GM18498 (cell line): ENCODE results near the gene ITGA8.
"Not testable (repeated sequence)": the region's sequence is repeated elsewhere in the genome, so short reads cannot be mapped to it uniquely, and the experiment has no call there.

Experiments
- ATAC-seq: cut with Tn5 transposase; IDR thresholded peaks from one replicate; pipeline ENCODE4 v1.9.1; 2021; ENCODE audit warnings: mild to moderate bottlenecking, moderate library complexity; ENCODE audit not compliant: unreplicated experiment

The ITGA8 gene

GRCh38 chr10:15690031-15690430 lies 29.7 kb downstream of the ITGA8 start:
- ATAC-seq = no peak

DNA sequence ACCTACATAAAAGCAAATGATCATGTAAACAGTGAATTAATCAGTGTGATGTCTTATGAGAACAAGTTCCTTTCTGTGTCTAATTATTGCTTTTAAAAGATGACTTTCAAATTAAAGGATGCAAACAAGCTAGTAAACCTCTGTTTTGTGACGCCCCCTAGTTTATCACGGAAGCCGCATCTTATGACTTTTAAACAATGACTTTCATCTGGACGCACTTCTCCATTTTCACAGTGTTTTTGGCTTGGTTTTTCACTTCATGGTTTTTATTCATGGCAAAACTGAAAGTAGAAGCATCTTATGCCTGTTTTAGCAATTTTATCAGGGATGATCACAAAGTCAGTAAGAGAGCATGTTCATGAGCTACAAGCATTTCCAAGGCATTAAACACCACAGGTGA lies 35.0 kb downstream of the ITGA8 start:
- ATAC-seq = no peak

- no peak for ATAC-seq
Observed at GRCh38 chr10:15681076-15681475, 38.6 kb downstream of the ITGA8 start.

DNA sequence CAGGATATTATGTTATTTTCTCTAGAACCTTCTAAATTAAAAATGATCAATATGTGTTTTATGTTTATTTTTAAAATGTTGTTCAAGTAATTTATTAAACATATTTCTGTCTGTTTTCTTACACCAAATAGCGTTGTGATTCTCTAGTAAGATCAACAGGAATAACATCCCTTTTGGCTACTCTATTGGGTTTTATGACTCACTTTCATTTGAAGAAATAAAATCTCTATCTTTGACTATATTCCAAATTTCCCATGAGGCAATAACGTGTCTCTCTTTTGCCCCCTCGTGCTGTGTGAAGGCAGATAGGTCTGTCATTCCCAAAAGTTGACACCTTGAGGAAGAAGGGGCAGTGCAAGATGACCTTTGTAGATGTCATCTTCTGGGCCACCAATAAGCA lies 40.9 kb downstream of the ITGA8 start:
- ATAC-seq = no peak

GRCh38 chr10:15672469-15672868 lies 47.3 kb downstream of the ITGA8 start:
- no peak for ATAC-seq

- no peak for ATAC-seq
Observed at GRCh38 chr10:15670880-15671279, 48.8 kb downstream of the ITGA8 start.

DNA sequence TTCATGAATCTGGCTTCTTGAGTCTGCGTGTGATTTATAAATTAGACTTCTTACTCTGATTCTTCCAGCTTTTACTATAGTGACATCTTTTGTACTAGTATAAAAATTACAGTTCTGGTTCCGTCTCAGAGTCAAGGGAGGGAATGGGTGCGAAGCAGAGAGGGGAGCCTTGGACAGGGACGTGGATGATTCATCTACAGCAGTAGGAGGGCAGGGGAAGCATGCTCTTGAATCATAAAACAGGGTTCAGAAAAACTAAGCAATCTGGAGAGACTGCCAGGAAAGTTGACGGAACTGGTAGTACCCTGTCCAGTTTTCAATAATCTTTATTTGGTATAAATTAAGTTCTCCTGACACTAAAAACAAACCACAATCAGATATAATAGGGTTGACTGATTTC lies 58.1 kb downstream of the ITGA8 start:
- ATAC-seq = no peak

- ATAC-seq = no peak
Observed at GRCh38 chr10:15660990-15661389, 58.7 kb downstream of the ITGA8 start.

- no peak for ATAC-seq
Observed at GRCh38 chr10:15658069-15658702, 61.5 kb downstream of the ITGA8 start.

DNA sequence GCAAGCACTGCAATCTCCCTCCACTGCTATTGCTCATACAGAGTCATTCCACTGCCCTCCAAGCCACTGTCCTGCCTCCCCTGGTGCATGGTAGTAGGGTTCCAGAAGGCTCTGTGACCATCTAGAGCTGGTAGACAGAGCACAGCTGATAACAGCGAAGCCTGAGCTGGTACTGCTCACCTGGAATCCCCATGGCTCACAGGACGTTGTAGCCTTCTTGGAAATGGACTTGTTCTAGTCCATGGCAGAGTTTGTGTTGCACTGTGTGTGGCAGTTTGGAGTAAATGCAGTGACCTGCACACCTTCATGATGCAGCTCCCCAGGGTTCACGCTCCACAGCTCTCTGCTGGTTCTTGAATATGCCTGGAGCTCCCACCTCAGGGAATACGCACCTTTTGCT lies 67.0 kb downstream of the ITGA8 start:
- ATAC-seq = no peak

- no peak for ATAC-seq
Observed at GRCh38 chr10:15652117-15652516, 67.6 kb downstream of the ITGA8 start.

DNA sequence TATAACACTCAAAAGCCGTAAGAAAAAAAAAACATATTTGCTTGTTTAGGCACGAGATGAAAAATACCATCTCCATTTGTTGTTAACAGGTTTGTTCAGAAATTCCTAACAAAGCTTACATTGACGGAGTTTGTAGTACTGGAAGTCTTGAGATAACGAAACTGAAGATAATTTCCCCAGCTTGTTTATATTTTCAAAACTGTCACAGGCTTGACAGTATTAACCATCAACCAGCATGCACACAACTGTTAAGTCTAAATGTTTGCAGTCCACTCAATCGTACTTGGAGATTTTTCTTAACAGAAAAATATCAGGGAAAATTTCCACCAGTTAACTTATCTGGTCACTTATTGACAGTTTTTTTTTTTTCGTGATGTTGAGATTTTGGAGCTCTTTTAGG lies 68.5 kb downstream of the ITGA8 start:
- ATAC-seq = no peak

DNA sequence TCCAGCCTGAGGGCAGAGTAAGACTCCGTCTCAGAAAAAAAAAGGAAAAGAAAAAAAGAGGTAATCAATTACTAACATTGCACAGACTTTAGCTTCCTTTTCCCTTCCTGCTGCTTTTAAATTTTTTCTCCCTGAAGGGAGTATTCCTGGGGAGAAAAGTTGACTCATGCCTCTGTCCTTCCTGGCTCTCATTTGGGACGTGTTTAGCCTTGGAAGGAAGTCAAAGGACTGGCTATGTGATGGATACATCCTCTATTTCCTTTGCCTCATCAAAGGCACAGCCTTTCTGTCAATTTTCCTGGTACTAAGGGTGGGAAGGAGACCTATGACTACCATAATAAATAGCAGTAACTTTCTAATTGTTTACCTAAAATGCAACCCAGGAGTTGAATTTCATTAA lies 77.6 kb downstream of the ITGA8 start:
- ATAC-seq = no peak

- ATAC-seq = no peak
Observed at GRCh38 chr10:15640536-15641085, 79.1 kb downstream of the ITGA8 start.

DNA sequence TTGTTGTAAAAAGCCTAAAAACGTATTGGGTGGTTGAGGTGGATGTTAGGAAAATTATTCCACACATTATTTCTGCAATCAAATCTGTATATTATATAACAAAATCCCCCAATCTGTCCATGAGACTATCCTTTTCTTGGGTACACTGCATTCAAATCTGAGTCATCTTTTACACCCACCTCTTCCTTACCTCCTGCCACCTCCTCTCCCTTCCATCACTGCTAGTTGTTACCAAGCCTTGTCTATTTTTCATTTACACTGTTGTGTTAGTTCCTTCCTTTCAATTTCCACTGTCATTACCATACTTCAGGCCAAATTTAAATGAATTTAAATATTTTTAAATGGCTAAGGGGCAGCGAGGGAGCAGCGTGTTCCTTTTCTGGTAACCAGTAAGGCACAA lies 83.3 kb downstream of the ITGA8 start:
- no peak for ATAC-seq

- no peak for ATAC-seq
Observed at GRCh38 chr10:15632456-15633091, 87.1 kb downstream of the ITGA8 start.

DNA sequence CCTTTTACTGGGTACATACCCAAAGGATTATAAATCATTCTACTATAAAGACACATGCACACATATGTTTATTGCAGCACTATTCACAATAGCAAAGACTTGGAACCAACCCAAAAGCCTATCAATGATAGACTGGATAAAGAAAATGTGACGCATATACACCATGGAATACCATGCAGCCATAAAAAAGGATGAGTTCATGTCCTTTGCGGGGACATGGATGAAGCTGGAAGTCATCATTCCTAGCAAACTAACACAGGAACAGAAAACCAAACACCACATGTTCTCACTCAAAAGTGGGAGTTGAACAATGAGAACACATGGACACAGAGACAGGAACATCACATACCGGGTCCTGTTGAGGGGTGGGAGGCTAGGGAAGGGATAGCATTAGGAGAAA lies 88.5 kb downstream of the ITGA8 start:
- not testable (repeated sequence) for ATAC-seq

GRCh38 chr10:15630353-15630752 lies 89.4 kb downstream of the ITGA8 start:
- no peak for ATAC-seq

- no peak for ATAC-seq
Observed at GRCh38 chr10:15627617-15628196, 92.0 kb downstream of the ITGA8 start.

GRCh38 chr10:15626937-15627336 lies 92.8 kb downstream of the ITGA8 start:
- ATAC-seq = no peak

DNA sequence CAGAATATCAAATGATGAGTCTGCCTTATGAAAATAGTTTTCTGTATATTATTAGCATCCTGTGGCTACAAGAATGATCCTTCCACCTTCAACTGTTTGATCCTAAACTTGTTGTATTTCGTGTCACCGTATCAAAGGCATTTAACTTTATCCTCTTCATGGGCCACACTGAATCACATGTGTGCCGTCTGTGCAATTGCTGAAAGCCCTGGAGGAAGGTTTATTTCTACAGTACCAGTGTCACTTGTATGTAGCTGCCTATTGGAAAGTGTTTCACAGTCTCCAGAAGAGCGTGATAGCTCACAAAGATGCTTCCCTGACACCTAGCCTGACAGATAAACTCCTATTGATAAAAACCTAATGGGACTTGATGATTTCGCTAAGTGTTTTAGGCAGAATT lies 94.5 kb downstream of the ITGA8 start:
- no peak for ATAC-seq
